GM23338 (cell line): ENCODE measurements around the gene KRTAP9-2. TPM values are rescaled to one million over a fixed set of nuclear protein-coding genes. Genes with fewer than 3 reads are reported as not detected.

ENCODE experiments used
- ATAC-seq: fragments of 200-7000 bp; cut with Tn5 transposase; 3 replicates; pipeline ENCODE4 v1.9.1; 2020
- DNase-seq: peaks from one replicate; pipeline ENCODE4 v3.0.0-alpha.2; 2015; ENCODE audit warnings: low spot score
- H2AFZ ChIP-seq: fragments of 200-600 bp; sonication (generic); 2 replicates; pipeline ENCODE4 v1.8.0; 2016; ENCODE audit warnings: antibody characterized with exemption, mild to moderate bottlenecking, moderate library complexity
- H3F3A ChIP-seq: fragments of 200-600 bp; sonication (generic); replicated peaks from 2 replicates; pipeline ENCODE4 v1.8.0; 2017; ENCODE audit warnings: antibody characterized with exemption, mixed run types, low read depth
- H3K27ac ChIP-seq: fragments of 200-600 bp; sonication (generic); 2 replicates; pipeline ENCODE4 v1.6.1; 2016; ENCODE audit warnings: low read depth
- H3K27me3 ChIP-seq: fragments of 200-600 bp; sonication (generic); 2 replicates; pipeline ENCODE4 v1.8.0; 2016; ENCODE audit warnings: mild to moderate bottlenecking, mixed run types, moderate library complexity; ENCODE audit not compliant: insufficient read depth
- H3K36me3 ChIP-seq: fragments of 200-600 bp; sonication (generic); 2 replicates; pipeline ENCODE4 v1.8.0; 2016; ENCODE audit warnings: mild to moderate bottlenecking; ENCODE audit not compliant: insufficient read depth
- H3K4me1 ChIP-seq: fragments of 200-600 bp; sonication (generic); 2 replicates; pipeline ENCODE4 v1.8.0; 2016; ENCODE audit warnings: mild to moderate bottlenecking, moderate library complexity; ENCODE audit not compliant: insufficient read depth
- H3K4me2 ChIP-seq: fragments of 200-600 bp; sonication (generic); 2 replicates; pipeline ENCODE4 v1.7.1; 2017; ENCODE audit warnings: mixed run types
- H3K4me3 ChIP-seq: fragments of 200-600 bp; sonication (generic); 2 replicates; pipeline ENCODE4 v1.6.1; 2016; ENCODE audit warnings: mixed run types
- H3K79me2 ChIP-seq: fragments of 200-600 bp; sonication (generic); replicated peaks from 2 replicates; pipeline ENCODE4 v1.8.0; 2017; ENCODE audit warnings: mild to moderate bottlenecking; ENCODE audit not compliant: insufficient read depth
- H3K9me2 ChIP-seq: fragments of 200-600 bp; sonication (generic); 2 replicates; pipeline ENCODE4 v1.8.0; 2017; ENCODE audit not compliant: insufficient read depth
- H4K20me1 ChIP-seq: fragments of 200-600 bp; sonication (generic); replicated peaks from 2 replicates; pipeline ENCODE4 v1.8.0; 2017; ENCODE audit warnings: mild to moderate bottlenecking; ENCODE audit not compliant: insufficient read depth
- H3K27ac Mint-ChIP-seq: 2 replicates; pipeline ENCODE4 v1.8.0; 2020; ENCODE audit warnings: inconsistent platforms, mild to moderate bottlenecking, moderate library complexity, mixed read lengths
- H3K27me3 Mint-ChIP-seq: 3 replicates; pipeline ENCODE4 v1.8.0; 2022; ENCODE audit warnings: low read depth, mild to moderate bottlenecking, moderate library complexity, mixed read lengths, inconsistent platforms; ENCODE audit not compliant: insufficient read depth, poor library complexity
- H3K36me3 Mint-ChIP-seq: 3 replicates; pipeline ENCODE4 v1.8.0; 2021; ENCODE audit warnings: low read depth, mild to moderate bottlenecking, inconsistent platforms, moderate library complexity, mixed read lengths
- H3K4me1 Mint-ChIP-seq: 3 replicates; pipeline ENCODE4 v1.8.0; 2020; ENCODE audit warnings: mild to moderate bottlenecking, inconsistent platforms, mixed read lengths
- H3K4me3 Mint-ChIP-seq: 3 replicates; pipeline ENCODE4 v1.8.0; 2021; ENCODE audit warnings: moderate library complexity, mild to moderate bottlenecking, inconsistent platforms, mixed read lengths
- H3K9me3 Mint-ChIP-seq: 3 replicates; pipeline ENCODE4 v1.8.0; 2020; ENCODE audit warnings: moderate library complexity, mild to moderate bottlenecking, inconsistent platforms, mixed read lengths
- EZH2phosphoT487 ChIP-seq: fragments of 200-600 bp; sonication (generic); IDR thresholded peaks from one replicate; pipeline ENCODE4 v1.8.1; 2018; ENCODE audit warnings: antibody characterized with exemption; ENCODE audit not compliant: unreplicated experiment
- STAT1 ChIP-seq: IDR thresholded peaks from one replicate; pipeline ENCODE4 v1.6.1; 2016; ENCODE audit warnings: antibody characterized with exemption; ENCODE audit not compliant: unreplicated experiment
- polyA plus RNA-seq: library from polyadenylated mRNA; unstranded; fragments of >200 nt; fragmentation: Nextera tagmentation; extraction: Ambion mirVana; gene quantifications from 2 replicates; pipeline ENCODE4 v1.2.1, GENCODE V29; 2016
- total RNA-seq: library from RNA; depleted of rRNA; stranded (reverse); fragments of >200 nt; shearing (Covaris generic); gene quantifications from 2 replicates; pipeline ENCODE4 v1.2.3, GENCODE V29; 2014
- TF ChIP-seq, protein P1 (sequence below): fragments of 250-450 bp; sonication (Bioruptor Pico); IDR thresholded peaks from 2 replicates; pipeline ENCODE4 v1.5.0; 2020; ENCODE audit warnings: mild to moderate bottlenecking, moderate library complexity

KRTAP9-2 gene
- total and polyA plus RNA-seq, 2 experiments from 2014 or later = not detected

DNA sequence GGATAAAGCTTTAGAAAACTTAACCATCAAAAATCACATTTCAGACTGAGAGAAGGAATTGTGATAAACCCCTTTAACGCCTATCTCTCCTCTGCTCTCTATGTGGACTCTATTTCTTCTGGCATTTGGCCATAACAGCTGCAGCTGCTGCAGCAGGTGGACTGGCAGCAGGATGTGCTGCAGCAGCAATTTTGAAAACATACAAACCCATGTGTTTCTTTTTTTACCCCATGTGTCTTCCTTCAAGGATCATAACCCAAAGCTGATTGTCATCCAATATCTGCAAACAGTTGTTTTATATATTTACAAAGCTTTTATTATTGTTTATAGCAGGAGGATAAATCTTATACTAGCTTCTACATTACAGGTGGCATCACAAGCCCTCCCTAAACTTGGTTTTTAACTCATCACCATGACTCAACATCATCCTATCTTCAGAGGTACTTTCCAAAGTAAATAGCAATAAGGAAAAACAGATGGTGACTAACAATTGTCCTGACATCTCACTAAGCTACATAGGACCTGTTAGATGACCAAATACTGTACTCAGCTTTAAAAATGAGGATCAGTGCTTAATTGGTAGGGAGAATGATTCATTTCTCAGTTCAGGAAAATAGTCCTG is 14.5 kb upstream of the KRTAP9-2 start (continued):
- no peak for TF ChIP-seq EZH2phosphoT487
- TF ChIP-seq, protein P1, sequence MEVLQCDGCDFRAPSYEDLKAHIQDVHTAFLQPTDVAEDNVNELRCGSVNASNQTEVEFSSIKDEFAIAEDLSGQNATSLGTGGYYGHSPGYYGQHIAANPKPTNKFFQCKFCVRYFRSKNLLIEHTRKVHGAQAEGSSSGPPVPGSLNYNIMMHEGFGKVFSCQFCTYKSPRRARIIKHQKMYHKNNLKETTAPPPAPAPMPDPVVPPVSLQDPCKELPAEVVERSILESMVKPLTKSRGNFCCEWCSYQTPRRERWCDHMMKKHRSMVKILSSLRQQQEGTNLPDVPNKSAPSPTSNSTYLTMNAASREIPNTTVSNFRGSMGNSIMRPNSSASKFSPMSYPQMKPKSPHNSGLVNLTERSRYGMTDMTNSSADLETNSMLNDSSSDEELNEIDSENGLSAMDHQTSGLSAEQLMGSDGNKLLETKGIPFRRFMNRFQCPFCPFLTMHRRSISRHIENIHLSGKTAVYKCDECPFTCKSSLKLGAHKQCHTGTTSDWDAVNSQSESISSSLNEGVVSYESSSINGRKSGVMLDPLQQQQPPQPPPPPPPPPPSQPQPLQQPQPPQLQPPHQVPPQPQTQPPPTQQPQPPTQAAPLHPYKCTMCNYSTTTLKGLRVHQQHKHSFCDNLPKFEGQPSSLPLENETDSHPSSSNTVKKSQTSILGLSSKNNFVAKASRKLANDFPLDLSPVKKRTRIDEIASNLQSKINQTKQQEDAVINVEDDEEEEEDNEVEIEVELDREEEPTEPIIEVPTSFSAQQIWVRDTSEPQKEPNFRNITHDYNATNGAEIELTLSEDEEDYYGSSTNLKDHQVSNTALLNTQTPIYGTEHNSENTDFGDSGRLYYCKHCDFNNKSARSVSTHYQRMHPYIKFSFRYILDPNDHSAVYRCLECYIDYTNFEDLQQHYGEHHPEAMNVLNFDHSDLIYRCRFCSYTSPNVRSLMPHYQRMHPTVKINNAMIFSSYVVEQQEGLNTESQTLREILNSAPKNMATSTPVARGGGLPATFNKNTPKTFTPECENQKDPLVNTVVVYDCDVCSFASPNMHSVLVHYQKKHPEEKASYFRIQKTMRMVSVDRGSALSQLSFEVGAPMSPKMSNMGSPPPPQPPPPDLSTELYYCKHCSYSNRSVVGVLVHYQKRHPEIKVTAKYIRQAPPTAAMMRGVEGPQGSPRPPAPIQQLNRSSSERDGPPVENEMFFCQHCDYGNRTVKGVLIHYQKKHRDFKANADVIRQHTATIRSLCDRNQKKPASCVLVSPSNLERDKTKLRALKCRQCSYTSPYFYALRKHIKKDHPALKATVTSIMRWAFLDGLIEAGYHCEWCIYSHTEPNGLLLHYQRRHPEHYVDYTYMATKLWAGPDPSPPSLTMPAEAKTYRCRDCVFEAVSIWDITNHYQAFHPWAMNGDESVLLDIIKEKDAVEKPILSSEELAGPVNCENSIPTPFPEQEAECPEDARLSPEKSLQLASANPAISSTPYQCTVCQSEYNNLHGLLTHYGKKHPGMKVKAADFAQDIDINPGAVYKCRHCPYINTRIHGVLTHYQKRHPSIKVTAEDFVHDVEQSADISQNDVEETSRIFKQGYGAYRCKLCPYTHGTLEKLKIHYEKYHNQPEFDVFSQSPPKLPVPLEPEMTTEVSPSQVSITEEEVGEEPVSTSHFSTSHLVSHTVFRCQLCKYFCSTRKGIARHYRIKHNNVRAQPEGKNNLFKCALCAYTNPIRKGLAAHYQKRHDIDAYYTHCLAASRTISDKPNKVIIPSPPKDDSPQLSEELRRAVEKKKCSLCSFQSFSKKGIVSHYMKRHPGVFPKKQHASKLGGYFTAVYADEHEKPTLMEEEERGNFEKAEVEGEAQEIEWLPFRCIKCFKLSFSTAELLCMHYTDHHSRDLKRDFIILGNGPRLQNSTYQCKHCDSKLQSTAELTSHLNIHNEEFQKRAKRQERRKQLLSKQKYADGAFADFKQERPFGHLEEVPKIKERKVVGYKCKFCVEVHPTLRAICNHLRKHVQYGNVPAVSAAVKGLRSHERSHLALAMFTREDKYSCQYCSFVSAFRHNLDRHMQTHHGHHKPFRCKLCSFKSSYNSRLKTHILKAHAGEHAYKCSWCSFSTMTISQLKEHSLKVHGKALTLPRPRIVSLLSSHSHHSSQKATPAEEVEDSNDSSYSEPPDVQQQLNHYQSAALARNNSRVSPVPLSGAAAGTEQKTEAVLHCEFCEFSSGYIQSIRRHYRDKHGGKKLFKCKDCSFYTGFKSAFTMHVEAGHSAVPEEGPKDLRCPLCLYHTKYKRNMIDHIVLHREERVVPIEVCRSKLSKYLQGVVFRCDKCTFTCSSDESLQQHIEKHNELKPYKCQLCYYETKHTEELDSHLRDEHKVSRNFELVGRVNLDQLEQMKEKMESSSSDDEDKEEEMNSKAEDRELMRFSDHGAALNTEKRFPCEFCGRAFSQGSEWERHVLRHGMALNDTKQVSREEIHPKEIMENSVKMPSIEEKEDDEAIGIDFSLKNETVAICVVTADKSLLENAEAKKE (CRISPR knock-in tag) = no peak

DNA sequence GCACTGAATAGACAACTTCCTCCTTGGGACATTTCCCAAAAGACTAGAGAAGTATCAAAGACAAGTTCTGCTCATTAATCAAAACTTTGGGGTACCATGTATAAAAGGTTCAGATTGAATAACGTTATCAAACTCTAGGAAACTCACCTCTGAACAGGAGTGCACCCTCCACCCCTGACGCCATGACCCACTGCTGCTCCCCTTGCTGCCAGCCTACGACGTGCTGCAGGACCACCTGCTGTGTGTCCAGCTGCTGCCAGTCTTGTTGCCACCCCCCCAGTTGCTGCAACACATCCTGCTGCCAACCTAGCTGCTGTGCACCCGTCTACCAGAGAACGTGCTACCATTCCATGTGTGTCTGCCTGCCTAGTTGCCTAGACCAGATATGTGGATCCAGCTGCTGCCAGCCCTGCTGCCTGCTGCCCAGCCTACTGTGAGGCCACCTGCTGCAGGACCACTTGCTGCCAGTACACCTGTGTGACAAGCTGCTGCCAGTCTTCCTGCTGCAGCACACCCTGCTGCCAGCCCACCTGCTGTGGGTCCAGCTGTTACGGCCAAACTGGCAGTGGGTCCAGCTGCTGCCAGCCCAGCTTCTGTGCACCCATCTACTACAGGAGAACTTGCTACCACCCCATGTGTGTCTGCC is 13.8 kb upstream of the KRTAP9-2 start:
- Histone ChIP-seq H3F3A (no peaks in the 10 kb centered on the region), H4K20me1 (no peaks in the 10 kb centered on the region), H3K27ac (no peak overlapping the region), H3K36me3 (peaks cover 2% of the 10 kb centered on the region; the same call in 1 of the 2 replicates), H3K27me3 (no peaks in the 10 kb centered on the region), H3K4me1 (no peaks in the 10 kb centered on the region), H2AFZ (no peak overlapping the region), H3K79me2 (no peaks in the 10 kb centered on the region), H3K4me3 (no peak overlapping the region), H3K9me2 (no peaks in the 10 kb centered on the region), H3K4me2 (no peak overlapping the region)
- Mint-ChIP-seq H3K4me3 (no peak overlapping the region), H3K27ac (no peak overlapping the region; the same call in 1 of the 2 replicates), H3K4me1 (no peaks in the 10 kb centered on the region), H3K36me3 (0 out of 3 replicates have a peak, but pooled peaks cover 4% of the 10 kb centered on the region), H3K27me3 (peaks cover 5% of the 10 kb centered on the region), H3K9me3 (peaks cover 8% of the 10 kb centered on the region; the same call in 2 of the 3 replicates)
- DNase-seq (no peak), ATAC-seq (no peak)
- no peak for TF ChIP-seq STAT1
